HPDE6-E6E7 (cell line): Measurements from ENCODE around the gene OR2A12.
A peak's percentile ranks its signal among the peaks of the same experiment; 100 is the strongest.
"Not testable (repeated sequence)": the region's sequence is repeated elsewhere in the genome, so short reads cannot be mapped to it uniquely, and the experiment has no call there.

Experiments used
- DNase-seq: peaks from one replicate; pipeline ENCODE4 v3.0.0; 2011; ENCODE audit warnings: missing footprints; ENCODE audit errors: extremely low spot score

OR2A12 gene

DNA sequence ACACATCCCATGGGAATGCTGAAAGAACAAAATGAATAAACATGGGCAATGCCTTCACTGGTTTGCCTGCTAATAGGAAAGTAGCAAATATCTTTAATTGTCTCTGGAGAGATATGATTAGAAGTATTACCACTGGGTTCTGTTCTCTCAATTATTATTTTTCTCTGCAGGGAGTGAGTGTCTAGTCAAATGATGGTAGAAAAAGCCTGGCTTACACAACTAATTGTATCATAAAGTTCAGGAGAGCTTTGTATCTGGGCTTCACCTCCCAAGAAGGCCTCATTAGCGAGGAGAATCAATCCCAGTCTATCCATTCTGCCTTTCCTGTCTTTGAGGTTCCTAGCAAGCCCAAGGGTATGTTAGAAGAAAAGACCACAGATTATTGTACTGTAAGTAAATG lies 36.8 kb downstream of the OR2A12 start, which contains the start of gene OR2A14:
Gene OR2A14 (plus strand): TSS at position 301 of the 400 bp plus-strand sequence. CDS start 5,937 bp downstream, outside the sequence.
- no peak for DNase-seq

GRCh38 chr7:144127714-144128334 lies 41.7 kb downstream of the OR2A12 start:
- peak; percentile 80 for DNase-seq

DNA sequence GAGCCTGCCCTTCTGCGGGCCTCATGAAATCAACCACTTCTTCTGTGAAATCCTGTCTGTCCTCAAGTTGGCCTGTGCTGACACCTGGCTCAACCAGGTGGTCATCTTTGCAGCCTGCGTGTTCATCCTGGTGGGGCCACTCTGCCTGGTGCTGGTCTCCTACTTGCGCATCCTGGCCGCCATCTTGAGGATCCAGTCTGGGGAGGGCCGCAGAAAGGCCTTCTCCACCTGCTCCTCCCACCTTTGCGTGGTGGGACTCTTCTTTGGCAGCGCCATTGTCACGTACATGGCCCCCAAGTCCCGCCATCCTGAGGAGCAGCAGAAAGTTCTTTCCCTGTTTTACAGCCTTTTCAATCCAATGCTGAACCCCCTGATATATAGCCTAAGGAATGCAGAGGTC lies 43.5 kb downstream of the OR2A12 start:
- DNase-seq, result not testable (repeated sequence)

- DNase-seq, result no peak
Observed at GRCh38 chr7:144130730-144131129, 44.7 kb downstream of the OR2A12 start.

DNA sequence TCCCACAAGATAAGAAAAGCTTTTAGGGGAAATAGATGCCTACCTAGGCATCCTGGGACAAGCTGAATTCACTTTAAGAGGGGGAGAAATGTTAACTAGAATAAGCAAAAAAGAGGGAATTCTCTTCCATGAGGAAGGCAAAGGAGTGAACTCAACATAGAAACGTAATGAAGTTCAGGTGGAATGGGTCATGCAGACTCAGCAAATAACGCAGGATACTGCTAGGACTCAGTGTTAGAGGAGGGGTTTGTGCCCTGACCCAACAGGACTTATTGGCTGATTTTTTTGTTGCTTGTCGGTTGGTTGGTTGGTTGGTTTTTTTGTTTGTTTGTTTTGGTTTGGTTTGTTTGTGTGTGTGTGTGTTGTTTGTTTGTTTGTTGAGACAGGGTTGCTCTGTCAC lies 46.2 kb downstream of the OR2A12 start:
- no peak for DNase-seq

GRCh38 chr7:144133307-144133706 lies 47.2 kb downstream of the OR2A12 start:
- no peak for DNase-seq

GRCh38 chr7:144134116-144134515 lies 48.0 kb downstream of the OR2A12 start:
- no peak for DNase-seq

- DNase-seq, result no peak
Observed at GRCh38 chr7:144137501-144137900, 51.4 kb downstream of the OR2A12 start.

- DNase-seq, result no peak
Observed at GRCh38 chr7:144142187-144142586, 56.1 kb downstream of the OR2A12 start.

DNA sequence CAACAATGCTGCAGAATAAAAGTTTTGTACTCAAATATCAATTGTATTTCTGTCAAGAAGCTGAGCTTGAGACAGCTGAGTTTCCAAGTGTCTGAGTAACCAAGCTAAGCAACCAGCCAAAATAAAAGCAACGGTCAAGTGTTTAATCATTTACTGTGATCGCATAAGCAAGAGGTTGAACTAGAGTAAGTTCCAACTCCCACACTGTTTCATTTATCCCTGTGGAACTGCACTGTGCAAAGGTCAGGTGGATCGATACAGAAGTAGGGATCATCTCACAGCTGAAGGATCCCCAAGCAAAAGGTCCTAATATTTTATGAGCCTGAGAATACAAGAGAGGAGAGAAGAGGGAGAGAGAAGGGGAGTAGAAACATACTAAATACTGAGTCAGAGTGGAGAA lies 58.3 kb downstream of the OR2A12 start:
- DNase-seq, result no peak

DNA sequence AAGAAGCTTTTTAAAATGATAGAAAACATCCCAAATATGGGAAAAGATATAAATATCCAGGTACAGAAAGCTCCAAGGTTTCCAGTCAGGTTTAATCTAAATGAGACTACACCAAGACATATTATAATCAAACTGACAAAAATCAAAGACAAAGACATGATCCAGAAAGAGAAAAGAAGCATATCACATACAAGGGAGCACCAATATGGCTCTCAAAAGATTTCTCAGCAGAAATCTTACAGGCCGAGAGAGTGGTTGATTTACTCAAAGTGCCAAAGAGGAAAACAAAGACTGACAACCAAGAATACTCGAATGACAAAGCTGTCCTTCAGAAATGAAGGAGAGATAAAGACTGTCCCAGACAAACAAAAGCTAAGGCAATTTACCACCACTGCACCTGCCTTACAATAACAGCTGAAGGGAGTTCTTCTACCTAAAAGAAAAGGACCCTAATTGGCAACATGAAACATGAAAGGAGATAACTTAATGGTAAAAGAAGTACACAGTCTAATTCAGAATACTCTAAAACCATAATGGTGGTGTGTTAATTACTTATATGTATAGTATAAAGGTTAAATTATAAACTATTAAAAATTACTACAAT lies 62.2 kb downstream of the OR2A12 start:
- no peak for DNase-seq
